Breast epithelium (tissue), 3 donors: ENCODE data around the gene RSBN1.

Experiments used
- CTCF ChIP-seq, 3 donors: fragments of 450-650 bp; IDR thresholded peaks; one replicate each; pipeline ENCODE4 v1.5.1; 2016 to 2017; ENCODE audit warnings: antibody characterized with exemption in 3 of 3, mild to moderate bottlenecking in 3 of 3, moderate library complexity in 3 of 3
- POLR2A ChIP-seq: fragments of 450-650 bp; IDR thresholded peaks from one replicate; pipeline ENCODE4 v1.6.1; 2016; ENCODE audit warnings: antibody characterized with exemption, mild to moderate bottlenecking, moderate library complexity
- POLR2AphosphoS5 ChIP-seq, 3 donors: sonication (generic); formaldehyde crosslinking; IDR thresholded peaks; one replicate each; pipeline ENCODE4 v1.6.1; 2017; ENCODE audit warnings: antibody characterized with exemption in 3 of 3

DNA sequence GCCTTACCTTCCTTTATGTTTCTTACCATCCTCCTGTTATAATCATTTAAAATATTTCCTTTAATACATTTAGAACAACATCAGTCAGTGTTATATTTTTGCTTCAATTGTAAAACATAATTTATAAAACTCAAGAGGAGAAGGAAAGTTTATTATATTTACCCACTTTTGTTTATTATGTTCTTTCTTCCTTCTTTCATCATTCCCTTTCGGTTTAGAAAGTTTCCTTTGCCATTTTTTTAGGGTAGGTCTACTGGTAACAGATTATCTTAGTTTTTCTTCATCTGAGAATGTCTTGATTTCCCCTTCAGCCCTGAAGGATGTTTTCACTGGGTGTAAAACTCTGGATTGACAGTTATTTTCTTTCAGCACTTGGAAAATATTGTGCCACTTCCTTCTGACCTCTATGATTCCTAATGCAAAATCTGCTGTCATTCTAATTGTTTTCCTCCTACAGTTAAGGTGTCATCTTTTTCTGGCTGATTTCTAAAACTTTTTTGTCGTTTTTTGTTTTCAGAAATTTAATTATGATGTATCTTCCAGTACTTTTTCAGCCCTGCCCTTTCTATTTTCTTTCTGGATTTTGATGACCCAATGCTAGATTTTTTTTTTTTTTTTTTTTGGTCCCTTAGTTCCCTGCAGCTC, 34.2 kb upstream of the RSBN1 start:
- no peak for TF ChIP-seq CTCF (IDR thresholded peaks at IDR 0.05)
- no peak for TF ChIP-seq POLR2A
- TF ChIP-seq POLR2AphosphoS5 (IDR thresholded peaks at IDR 0.05) = no peak
